BJ (cell line): ENCODE measurements around the gene KLHDC3. TPM values are rescaled to one million over a fixed set of nuclear protein-coding genes. Genes with fewer than 3 reads are reported as not detected.

Experiments
- CTCF ChIA-PET: fragments of 350-600 bp; formaldehyde crosslinking; extraction: SDS; loops from one replicate; lab custom pipeline; 2021; ENCODE audit warnings: antibody characterized with exemption, inconsistent platforms; lab: Yijun Ruan, JAX
- POLR2A ChIA-PET: fragments of 300-600 bp; sonication (Branson Sonifier 250); formaldehyde crosslinking; extraction: SDS; loops from one replicate; lab custom pipeline; 2021; ENCODE audit warnings: antibody characterized with exemption; lab: Charles Lee
- DNase-seq: peaks from one replicate; pipeline ENCODE4 v3.0.0-alpha.2; 2011; ENCODE audit warnings: low read depth
- H3K27me3 ChIP-seq: 2 replicates; pipeline ENCODE4 v1.6.0; 2011; ENCODE audit warnings: low read length; ENCODE audit not compliant: control insufficient read depth, insufficient read depth
- H3K36me3 ChIP-seq: 2 replicates; pipeline ENCODE4 v1.5.1; 2011; ENCODE audit warnings: low read length; ENCODE audit not compliant: control insufficient read depth, insufficient read depth
- H3K4me3 ChIP-seq: 2 replicates; pipeline ENCODE4 v1.5.1; 2011; ENCODE audit warnings: low read depth, mild to moderate bottlenecking, control low read depth, low read length
- CTCF ChIP-seq: IDR thresholded peaks from 2 replicates; pipeline ENCODE4 v1.5.1; 2011; ENCODE audit warnings: low read depth, mild to moderate bottlenecking, control low read depth, inconsistent platforms, low read length, moderate library complexity; ENCODE audit not compliant: insufficient read depth
- polyA plus RNA-seq: library from polyadenylated mRNA; depleted of rRNA; stranded (reverse); fragments of >200 nt; gene quantifications from 2 replicates; pipeline ENCODE4 v1.2.3, GENCODE V29; 2011

KLHDC3 gene
- polyA plus RNA-seq, 1 experiment, result 102 TPM

DNA sequence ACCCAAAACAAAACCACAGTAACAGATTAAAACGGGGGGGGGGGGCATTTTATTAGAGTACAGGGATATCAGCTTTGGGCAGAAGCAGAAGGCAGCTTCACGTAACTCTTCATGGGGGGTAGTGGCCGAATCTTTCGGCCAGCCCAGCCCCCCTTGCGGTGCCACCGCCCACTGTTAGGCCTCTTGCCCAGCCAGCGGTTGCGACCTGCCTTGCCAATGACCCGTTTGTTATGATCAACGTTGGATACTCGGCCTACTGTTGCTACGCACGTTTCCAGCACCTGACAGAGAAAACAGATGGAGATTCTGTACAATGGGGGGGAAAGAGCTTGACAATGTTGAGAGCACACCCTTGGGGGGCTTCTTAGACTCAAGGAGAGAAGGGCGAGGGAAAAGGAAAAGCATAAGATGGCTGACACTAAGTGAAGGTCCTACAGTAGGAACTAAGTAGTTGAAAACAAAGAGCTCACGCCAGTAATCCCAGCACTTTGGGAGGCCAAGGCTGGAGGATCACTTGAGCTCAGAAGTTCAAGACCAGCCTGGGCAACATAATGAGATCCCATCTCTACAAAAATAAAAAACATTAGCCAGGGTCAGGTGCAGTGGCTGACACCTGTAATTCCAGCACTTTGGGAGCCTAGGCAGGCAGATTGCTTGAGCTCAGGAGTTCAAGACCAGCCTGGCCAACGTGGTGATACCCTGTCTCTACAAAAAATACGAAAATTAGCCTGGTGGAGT, 40.3 kb downstream of the KLHDC3 start:
- Histone ChIP-seq H3K4me3 (peak overlapping the region; percentile 20; the same call in 1 of the 2 replicates), H3K36me3 (peaks cover 8% of the 10 kb centered on the region), H3K27me3 (no peaks in the 10 kb centered on the region)
- ChIA-PET POLR2A (interaction anchor here (0.5 to 1.0 kb wide), 5 partner anchors 9 to 125 kb away, joined by 4 to 18 read pairs (median 4); partner anchors contain the start of genes CNPY3 and KLHDC3), CTCF (interaction anchor here (0.9 to 3.1 kb wide), 4 partner anchors 40 to 117 kb away, joined by 4 to 12 read pairs (median 6); partner anchors contain the start of genes KLHDC3 and MEA1)
- TF ChIP-seq CTCF, result no peak
- no peak for DNase-seq

- no peak for TF ChIP-seq CTCF
- Histone ChIP-seq H3K36me3 (peaks cover under 1% of the 10 kb centered on the region), H3K4me3 (no peak overlapping the region), H3K27me3 (no peaks in the 10 kb centered on the region)
- DNase-seq, result no peak
- CTCF ChIA-PET, result interaction anchor here (1.0 kb wide), 1 partner anchor 74 kb away, joined by 5 read pairs; no protein-coding TSS in a partner anchor
- POLR2A ChIA-PET, result no interaction called here
Measured at GRCh38 chr6:43055966-43056365, 41.9 kb downstream of the KLHDC3 start.

DNA sequence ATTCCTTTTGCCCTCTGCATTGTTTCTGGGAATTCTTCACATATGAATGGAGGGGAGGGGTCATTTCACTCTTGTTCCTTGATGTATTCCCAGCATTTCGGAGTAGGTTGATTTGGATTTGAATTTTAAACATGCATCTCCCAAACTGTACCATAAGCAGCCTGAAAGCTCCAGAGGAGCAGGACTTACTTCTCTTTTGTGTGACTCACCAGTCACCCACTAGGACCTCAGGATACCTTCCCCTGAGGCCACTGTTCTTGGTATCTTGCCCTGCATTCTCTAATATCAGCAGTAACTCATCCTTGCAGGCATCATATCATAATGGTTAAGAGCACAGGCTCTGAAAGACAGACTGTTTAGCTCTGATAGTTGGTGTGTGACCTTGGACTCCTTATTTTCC, 44.5 kb downstream of the KLHDC3 start:
- CTCF ChIA-PET, result interaction anchor here (1.2 to 3.7 kb wide), 2 partner anchors 71 to 85 kb away, joined by 4 to 25 read pairs; no protein-coding TSS in a partner anchor

GRCh38 chr6:43059168-43060033, 45.4 kb downstream of the KLHDC3 start, which contains the start of the genes KLC4 and MRPL2:
Gene KLC4, plus strand, starts transcription at chr6:43059631. Its CDS starts 1,705 bp downstream, at chr6:43061336.
Gene MRPL2, minus strand, starts transcription at chr6:43059434. Its CDS starts 53 bp downstream, at chr6:43059381.
- H3K4me3 ChIP-seq, result peak within 1 kb of the TSS; percentile 71
- H3K36me3 ChIP-seq, result no peaks in the 10 kb centered on the region
- H3K27me3 ChIP-seq, result no peaks in the 10 kb centered on the region
- ChIA-PET POLR2A (interaction anchor here (0.6 to 0.8 kb wide), 2 partner anchors 18 to 102 kb away, joined by 3 to 4 read pairs; no protein-coding TSS in a partner anchor), CTCF (interaction anchor here (1.0 to 3.7 kb wide), 5 partner anchors 10 to 115 kb away, joined by 4 to 25 read pairs (median 5); no protein-coding TSS in a partner anchor)
- no peak for TF ChIP-seq CTCF
- peak; percentile 96 for DNase-seq

More for the DNA sequence above, 44.5 kb downstream of the KLHDC3 start:
- Histone ChIP-seq H3K36me3 (no peaks in the 10 kb centered on the region; the same call in 1 of the 2 replicates), H3K27me3 (no peaks in the 10 kb centered on the region), H3K4me3 (peak overlapping the region; percentile 71)
- POLR2A ChIA-PET, result interaction anchor here (0.8 kb wide), 1 partner anchor 101 kb away, joined by 3 read pairs; no protein-coding TSS in a partner anchor
- TF ChIP-seq CTCF, result no peak
- no peak for DNase-seq
